Karpas-422 (cell line): ENCODE results near the gene GABRP. TPM values are rescaled to one million over a fixed set of nuclear protein-coding genes. Genes with fewer than 3 reads are reported as not detected.

Experiments
- DNase-seq: peaks from one replicate; pipeline ENCODE4 v3.0.0-alpha.2; 2015
- H2AFZ ChIP-seq: fragments of 200-600 bp; sonication (generic); 2 replicates; pipeline ENCODE4 v1.6.1; 2014; ENCODE audit warnings: antibody characterized with exemption, low read length, mixed read lengths
- H3K27ac ChIP-seq: fragments of 200-600 bp; sonication (generic); 2 replicates; pipeline ENCODE4 v1.5.1; 2014; ENCODE audit warnings: mild to moderate bottlenecking, low read length, moderate library complexity
- H3K27me3 ChIP-seq: fragments of 200-600 bp; sonication (generic); 2 replicates; pipeline ENCODE4 v1.6.1; 2014; ENCODE audit warnings: low read length, mixed read lengths
- H3K36me3 ChIP-seq: fragments of 200-600 bp; sonication (generic); 2 replicates; pipeline ENCODE4 v1.6.1; 2014; ENCODE audit warnings: low read length, mixed read lengths; ENCODE audit not compliant: insufficient read depth
- H3K4me1 ChIP-seq: fragments of 200-600 bp; sonication (generic); 2 replicates; pipeline ENCODE4 v1.6.1; 2014; ENCODE audit warnings: mild to moderate bottlenecking, low read length, mixed read lengths
- H3K4me2 ChIP-seq: fragments of 200-600 bp; sonication (generic); 2 replicates; pipeline ENCODE4 v1.6.1; 2014; ENCODE audit warnings: low read length, low read depth, mild to moderate bottlenecking; ENCODE audit not compliant: poor library complexity, severe bottlenecking
- H3K4me3 ChIP-seq: fragments of 200-600 bp; sonication (generic); 2 replicates; pipeline ENCODE4 v1.5.1; 2014; ENCODE audit warnings: mild to moderate bottlenecking, antibody characterized with exemption, low read length, mixed read lengths
- H3K79me2 ChIP-seq: fragments of 200-600 bp; sonication (generic); 2 replicates; pipeline ENCODE4 v1.6.1; 2014; ENCODE audit warnings: mild to moderate bottlenecking, low read length, mixed read lengths
- H3K9ac ChIP-seq: fragments of 200-600 bp; sonication (generic); 2 replicates; pipeline ENCODE4 v1.6.0; 2014; ENCODE audit warnings: low read length
- H3K9me2 ChIP-seq: fragments of 200-600 bp; sonication (generic), shearing (Covaris generic); replicated peaks from 2 replicates; pipeline ENCODE4 v1.6.0; 2014; ENCODE audit warnings: mild to moderate bottlenecking, low read length, moderate library complexity; ENCODE audit not compliant: insufficient read depth
- H3K9me3 ChIP-seq: fragments of 300-700, 200-600 bp; sonication (generic); 2 replicates; pipeline ENCODE4 v1.6.1; 2014; ENCODE audit warnings: low read length, mixed read lengths
- H4K20me1 ChIP-seq: fragments of 200-600 bp; sonication (generic); 2 replicates; pipeline ENCODE4 v1.6.1; 2014; ENCODE audit warnings: mild to moderate bottlenecking, antibody characterized with exemption, low read length, low read depth; ENCODE audit not compliant: insufficient read depth
- total RNA-seq: library from RNA; depleted of rRNA; stranded (reverse); fragments of >200 nt; shearing (Covaris generic); gene quantifications from 2 replicates; pipeline ENCODE4 v1.2.3, GENCODE V29; 2014; ENCODE audit warnings: low replicate concordance; rRNA removed

GABRP gene
- total RNA-seq, 1 experiment from 2014 or later: not detected

DNA sequence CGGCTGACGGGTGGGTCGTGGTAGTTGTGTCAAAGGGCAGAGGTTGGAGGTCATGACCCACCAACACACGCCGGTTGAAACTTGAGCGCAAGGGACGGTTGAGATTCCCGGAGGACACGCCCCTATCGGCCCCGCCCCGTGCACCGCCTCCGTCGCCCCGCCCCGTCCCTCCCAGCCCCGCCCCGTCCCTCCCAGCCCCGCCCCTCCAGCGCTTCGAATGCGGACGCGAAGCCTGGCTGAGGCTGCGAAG lies 78.1 kb downstream of the GABRP start:
- H3K36me3 ChIP-seq: no peaks in the 10 kb centered on the region
- H2AFZ ChIP-seq: no peak overlapping the region

DNA sequence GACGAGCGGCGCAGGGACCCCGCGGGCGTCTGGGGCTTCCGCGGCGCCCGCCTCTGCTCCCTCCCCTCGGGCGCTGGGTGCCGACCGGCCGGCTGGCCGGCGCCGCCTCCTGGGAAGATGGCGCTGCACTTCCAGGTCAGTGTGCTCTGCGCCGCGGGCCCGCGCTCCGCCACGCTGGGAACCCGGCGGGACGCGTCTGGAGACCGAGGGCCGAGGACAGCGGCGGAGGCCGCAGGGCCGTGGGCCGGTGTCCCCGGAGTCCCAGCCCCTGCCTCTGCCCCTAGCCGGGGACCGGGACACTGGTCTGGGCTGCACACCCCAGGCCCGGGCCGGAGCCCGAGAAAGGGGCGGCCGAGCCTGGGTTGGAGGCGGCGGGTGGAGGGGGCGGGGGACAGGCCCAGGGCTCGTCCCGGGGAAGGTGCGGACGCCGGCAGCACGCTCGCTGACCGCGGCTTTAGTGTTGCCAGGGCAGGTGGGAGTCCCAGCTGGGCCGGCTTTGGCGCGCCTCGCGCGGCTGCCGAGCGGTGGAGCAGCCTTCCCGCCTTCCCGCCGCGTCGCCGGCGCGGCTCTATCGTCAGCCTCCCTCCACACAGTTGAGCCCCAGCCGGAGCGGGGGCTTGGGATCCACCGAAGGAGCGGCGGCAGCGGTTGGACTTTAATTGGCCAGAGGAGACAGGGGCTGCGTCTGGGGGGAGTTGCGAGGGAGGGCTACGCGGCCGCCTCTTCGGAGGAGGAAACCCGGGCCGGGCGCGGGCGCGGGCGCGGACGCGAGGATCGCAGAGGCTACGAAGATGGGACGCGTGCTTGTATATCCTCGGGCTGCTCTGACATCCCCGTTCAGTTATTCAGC lies 78.6 kb downstream of the GABRP start, which contains the start of gene RANBP17:
Gene RANBP17, plus strand, starts transcription at position 102 of the 850 bp plus-strand sequence.
- Histone ChIP-seq H3K36me3 (no peaks in the 10 kb centered on the region), H3K9me2 (no peaks in the 10 kb centered on the region), H3K4me3 (no peak within 1 kb of the TSS), H3K79me2 (no peaks in the 10 kb centered on the region), H3K9ac (no peak within 1 kb of the TSS), H3K4me1 (no peaks in the 10 kb centered on the region), H3K4me2 (no peak within 1 kb of the TSS), H3K9me3 (peaks cover 5% of the 10 kb centered on the region; the same call in 1 of the 2 replicates), H4K20me1 (no peaks in the 10 kb centered on the region), H3K27me3 (no peaks in the 10 kb centered on the region), H3K27ac (no peak within 1 kb of the TSS), H2AFZ (no peak within 1 kb of the TSS)
- no peak for DNase-seq

More for the DNA sequence above, 78.1 kb downstream of the GABRP start:
- no peak overlapping the region for H3K4me2 ChIP-seq
- DNase-seq: no peak
- no peaks in the 10 kb centered on the region for H3K27me3 ChIP-seq
- no peaks in the 10 kb centered on the region for H4K20me1 ChIP-seq
- H3K9me3 ChIP-seq: peaks cover 5% of the 10 kb centered on the region; the same call in 1 of the 2 replicates
- no peaks in the 10 kb centered on the region for H3K4me1 ChIP-seq
- no peaks in the 10 kb centered on the region for H3K79me2 ChIP-seq
- H3K27ac ChIP-seq: no peak overlapping the region
- no peak overlapping the region for H3K4me3 ChIP-seq
- no peak overlapping the region for H3K9ac ChIP-seq
- no peaks in the 10 kb centered on the region for H3K9me2 ChIP-seq

DNA sequence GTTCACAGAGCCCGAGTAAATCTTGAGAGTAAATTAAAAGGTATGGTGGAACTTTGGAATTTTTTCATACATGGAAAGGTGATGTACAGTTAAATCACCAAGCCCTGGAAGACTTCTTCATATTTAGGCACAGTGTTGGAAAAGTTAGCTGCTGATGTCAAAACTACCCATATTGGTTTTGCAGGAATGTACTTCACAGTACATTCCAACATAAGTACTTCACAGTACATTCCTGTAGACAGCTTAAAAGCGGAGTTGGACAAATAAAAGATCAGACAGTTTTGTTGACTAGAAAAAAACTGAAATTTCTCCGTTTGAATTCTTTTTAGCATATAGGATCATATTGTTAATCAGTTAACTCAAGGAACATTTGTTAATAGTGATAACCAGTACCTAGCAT lies 80.1 kb downstream of the GABRP start:
- H4K20me1 ChIP-seq: no peaks in the 10 kb centered on the region
- H3K27ac ChIP-seq: no peak overlapping the region
- no peak overlapping the region for H3K4me3 ChIP-seq
- no peaks in the 10 kb centered on the region for H3K9me2 ChIP-seq
- H3K9ac ChIP-seq: no peak overlapping the region
- no peaks in the 10 kb centered on the region for H3K36me3 ChIP-seq
- no peak for DNase-seq
- H3K4me1 ChIP-seq: no peaks in the 10 kb centered on the region
- H3K4me2 ChIP-seq: no peak overlapping the region
- H3K79me2 ChIP-seq: no peaks in the 10 kb centered on the region
- H2AFZ ChIP-seq: no peak overlapping the region
- peaks cover 5% of the 10 kb centered on the region; the same call in 1 of the 2 replicates for H3K9me3 ChIP-seq
- no peaks in the 10 kb centered on the region for H3K27me3 ChIP-seq

Other genes starting within 250 kb of the GABRP start
- gene RANBP17, start 78.3 kb downstream of the GABRP start, total RNA-seq: not detected in 2 replicates